Brain microvascular endothelial cell (primary cell): ENCODE results near the gene C20orf202.

ENCODE experiments used
- DNase-seq: peaks from one replicate; pipeline ENCODE4 v3.0.0-alpha.2; 2020
- H3K27ac ChIP-seq: fragments of 250-450 bp; sonication (Bioruptor Pico); 2 replicates; pipeline ENCODE4 v1.5.1; 2020; ENCODE audit warnings: mild to moderate bottlenecking, moderate library complexity
- H3K27me3 ChIP-seq: fragments of 250-450 bp; sonication (Bioruptor Pico); replicated peaks from 2 replicates; pipeline ENCODE4 v1.5.1; 2020; ENCODE audit warnings: mild to moderate bottlenecking
- H3K36me3 ChIP-seq: fragments of 250-450 bp; sonication (Bioruptor Pico); replicated peaks from 2 replicates; pipeline ENCODE4 v1.5.1; 2020; ENCODE audit warnings: mild to moderate bottlenecking
- H3K4me3 ChIP-seq: 2 replicates; pipeline ENCODE4 v1.5.1; 2011; ENCODE audit warnings: low read depth, mild to moderate bottlenecking, control low read depth, low read length, moderate library complexity
- CTCF ChIP-seq: IDR thresholded peaks from 2 replicates; pipeline ENCODE4 v1.5.1; 2011; ENCODE audit warnings: low read depth, mild to moderate bottlenecking, moderate library complexity, low read length, control low read depth, inconsistent platforms; ENCODE audit errors: missing control alignments
- in situ Hi-C: cut with HindIII; loops from 2 replicates; pipeline ENCODE4 v1.10.0; 2017; ENCODE audit warnings: low sequenced_read_pairs, low pct_ligation_motif_present

The C20orf202 gene

GRCh38 chr20:1206366-1207148 lies 3.3 kb downstream of the C20orf202 start:
- Histone ChIP-seq H3K36me3 (no peaks in the 10 kb centered on the region), H3K27me3 (peaks cover 18% of the 10 kb centered on the region), H3K4me3 (no peak overlapping the region), H3K27ac (no peak overlapping the region)
- in situ Hi-C loops: no loop called here
- no peak for DNase-seq
- TF ChIP-seq CTCF: no peak

- no peaks in the 10 kb centered on the region for H3K36me3 ChIP-seq
- DNase-seq: no peak
- no peak for TF ChIP-seq CTCF
- H3K27me3 ChIP-seq: peaks cover 18% of the 10 kb centered on the region
- no peak overlapping the region for H3K4me3 ChIP-seq
- H3K27ac ChIP-seq: no peak overlapping the region
- in situ Hi-C loops: no loop called here
These were observed 4.1 kb downstream of the C20orf202 start for GRCh38 chr20:1207293-1207878.

GRCh38 chr20:1209447-1210387 lies 6.5 kb downstream of the C20orf202 start:
- H3K27me3 ChIP-seq: peaks cover 15% of the 10 kb centered on the region
- H3K27ac ChIP-seq: no peak overlapping the region
- in situ Hi-C loops: no loop called here
- TF ChIP-seq CTCF: peak; percentile 65
- H3K4me3 ChIP-seq: no peak overlapping the region
- no peak for DNase-seq
- no peaks in the 10 kb centered on the region for H3K36me3 ChIP-seq

- Histone ChIP-seq H3K27me3 (peaks cover 18% of the 10 kb centered on the region), H3K36me3 (no peaks in the 10 kb centered on the region), H3K27ac (no peak overlapping the region), H3K4me3 (no peak overlapping the region)
- in situ Hi-C loops: no loop called here
- TF ChIP-seq CTCF: no peak
- no peak for DNase-seq
These were observed 7.2 kb downstream of the C20orf202 start for GRCh38 chr20:1210501-1210900.

GRCh38 chr20:1212023-1212422 lies 8.8 kb downstream of the C20orf202 start:
- no peaks in the 10 kb centered on the region for H3K36me3 ChIP-seq
- H3K4me3 ChIP-seq: no peak overlapping the region
- no peak overlapping the region for H3K27ac ChIP-seq
- peaks cover 12% of the 10 kb centered on the region for H3K27me3 ChIP-seq
- no peak for TF ChIP-seq CTCF
- in situ Hi-C loops: no loop called here
- DNase-seq: no peak
